GM21717 (cell line): ENCODE measurements around the gene DOK4.

Source experiments
- ATAC-seq: cut with Tn5 transposase; IDR thresholded peaks from one replicate; pipeline ENCODE4 v1.9.1; 2021; ENCODE audit warnings: mild to moderate bottlenecking, moderate library complexity; ENCODE audit not compliant: unreplicated experiment

Gene DOK4

GRCh38 chr16:57478396-57479204 is 7.7 kb downstream of the DOK4 start:
- no peak for ATAC-seq

GRCh38 chr16:57477531-57478202 is 8.6 kb downstream of the DOK4 start:
- ATAC-seq = no peak

- ATAC-seq = no peak
These were observed 9.5 kb downstream of the DOK4 start for GRCh38 chr16:57476546-57477410.

- ATAC-seq = peak; percentile 78
These were observed 10.5 kb downstream of the DOK4 start for GRCh38 chr16:57475711-57476339.

GRCh38 chr16:57474671-57475661 is 11.3 kb downstream of the DOK4 start:
- ATAC-seq = no peak

- no peak for ATAC-seq
These were observed 12.4 kb downstream of the DOK4 start for GRCh38 chr16:57473906-57474305.

GRCh38 chr16:57473176-57473840 is 13.0 kb downstream of the DOK4 start:
- ATAC-seq = no peak

- no peak for ATAC-seq
These were observed 13.6 kb downstream of the DOK4 start for GRCh38 chr16:57472665-57473060.

- ATAC-seq = no peak
These were observed 14.2 kb downstream of the DOK4 start for GRCh38 chr16:57471852-57472664.

GRCh38 chr16:57471209-57471608 is 15.1 kb downstream of the DOK4 start:
- no peak for ATAC-seq

- ATAC-seq = no peak
These were observed 15.6 kb downstream of the DOK4 start for GRCh38 chr16:57470711-57471110.

GRCh38 chr16:57469917-57470470 is 16.3 kb downstream of the DOK4 start:
- ATAC-seq = no peak

- no peak for ATAC-seq
These were observed 17.2 kb downstream of the DOK4 start for GRCh38 chr16:57469046-57469445.

GRCh38 chr16:57468346-57468745 is 17.9 kb downstream of the DOK4 start:
- no peak for ATAC-seq

- no peak for ATAC-seq
These were observed 21.8 kb downstream of the DOK4 start for GRCh38 chr16:57464523-57464922.

- ATAC-seq = peak; percentile 26
These were observed 23.3 kb downstream of the DOK4 start for GRCh38 chr16:57462978-57463362.

- ATAC-seq = peak; percentile 64
These were observed 23.9 kb downstream of the DOK4 start, which contains the start of gene POLR2C for GRCh38 chr16:57462209-57462977. Gene POLR2C, plus strand, starts transcription at chr16:57462679. Its CDS starts 46 bp downstream, at chr16:57462725.
